Panc1 (cell line): ENCODE data around the gene EFCAB9. TPM values are rescaled to one million over a fixed set of nuclear protein-coding genes. Genes with fewer than 3 reads are reported as not detected.
A peak's percentile ranks its signal among the peaks of the same experiment; 100 is the strongest.

ENCODE experiments used
- ATAC-seq: fragments of 200-7000 bp; cut with Tn5 transposase; 2 replicates; pipeline ENCODE4 v1.9.1; 2020; ENCODE audit warnings: mild to moderate bottlenecking, moderate library complexity
- BruUV-seq: library from RNA; stranded (reverse); fragments of 400-500 nt; replicated peaks from 2 replicates; lab custom pipeline; 2021; lab: Mats Ljungman, UMichigan
- CTCF ChIA-PET: fragments of 300-600 bp; sonication (Branson Sonifier 250); formaldehyde crosslinking; loops from one replicate; lab custom pipeline; 2022; ENCODE audit warnings: antibody characterized with exemption; lab: Charles Lee
- POLR2A ChIA-PET: fragments of 300-600 bp; sonication (Branson Sonifier 250); formaldehyde crosslinking; loops from one replicate; lab custom pipeline; 2022; ENCODE audit warnings: antibody characterized with exemption; lab: Charles Lee
- DNase-seq: peaks from one replicate; pipeline ENCODE4 v3.0.0-alpha.2; 2010; ENCODE audit warnings: low read depth, low spot score
- H3K27ac ChIP-seq: 2 replicates; pipeline ENCODE4 v1.5.1; 2011; ENCODE audit warnings: mild to moderate bottlenecking, low read length, inconsistent platforms
- H3K27me3 ChIP-seq: fragments of 200-500 bp; sonication (Bioruptor generic); 2 replicates; pipeline ENCODE4 v1.6.0; 2014; ENCODE audit warnings: low read length, inconsistent platforms; ENCODE audit not compliant: control insufficient read depth, insufficient read depth
- H3K36me3 ChIP-seq: fragments of 200-500 bp; sonication (Bioruptor generic); 2 replicates; pipeline ENCODE4 v1.5.1; 2014; ENCODE audit warnings: inconsistent platforms, mild to moderate bottlenecking, low read length, moderate library complexity; ENCODE audit not compliant: control insufficient read depth, insufficient read depth
- H3K4me1 ChIP-seq: 2 replicates; pipeline ENCODE4 v1.5.1; 2011; ENCODE audit warnings: inconsistent platforms, mild to moderate bottlenecking, low read length, moderate library complexity; ENCODE audit not compliant: control insufficient read depth, insufficient read depth
- H3K4me3 ChIP-seq, 2 experiments: 2 replicates each; pipeline ENCODE4 v1.5.1; 2011 to 2012; ENCODE audit warnings: low read depth in 2 of 2, low read length in 2 of 2, mild to moderate bottlenecking in 2 of 2, inconsistent platforms in 1 of 2, moderate library complexity in 1 of 2
- H3K9me3 ChIP-seq: fragments of 200-500 bp; sonication (Bioruptor generic); 2 replicates; pipeline ENCODE4 v1.5.1; 2014; ENCODE audit warnings: low read depth, mild to moderate bottlenecking, inconsistent platforms, low read length, moderate library complexity; ENCODE audit not compliant: control insufficient read depth, insufficient read depth
- CTCF ChIP-seq: fragments of 450-650 bp; IDR thresholded peaks from 2 replicates; pipeline ENCODE4 v1.5.1; 2017; ENCODE audit warnings: mild to moderate bottlenecking
- POLR2AphosphoS5 ChIP-seq: IDR thresholded peaks from 2 replicates; pipeline ENCODE4 v1.6.1; 2012; ENCODE audit warnings: mild to moderate bottlenecking, low read depth, low read length, moderate library complexity
- REST ChIP-seq, 2 experiments: IDR thresholded peaks; 2 replicates each; pipeline ENCODE4 v1.6.1; 2011 to 2012; ENCODE audit warnings: low read depth in 2 of 2, control low read depth in 1 of 2, low read length in 1 of 2, mild to moderate bottlenecking in 1 of 2, moderate library complexity in 1 of 2; ENCODE audit not compliant: insufficient read depth in 1 of 2
- SIN3A ChIP-seq: IDR thresholded peaks from 2 replicates; pipeline ENCODE4 v1.6.1; 2012; ENCODE audit warnings: low read depth, mild to moderate bottlenecking, low read length, moderate library complexity, borderline replicate concordance; ENCODE audit not compliant: insufficient read depth
- TCF7L2 ChIP-seq: IDR thresholded peaks from 2 replicates; pipeline ENCODE4 v1.6.1; 2011; ENCODE audit warnings: mild to moderate bottlenecking, low read depth, low read length, inconsistent platforms
- in situ Hi-C: cut with HindIII; loops from 2 replicates; pipeline ENCODE4 v1.10.0; 2016; ENCODE audit warnings: low sequenced_read_pairs, low pct_unique_long_range_greater_than_20kb
- intact Hi-C: fragments of 100-400 bp; cut with micrococcal nuclease; formaldehyde crosslinking; loops from one replicate; pipeline ENCODE4 v1.10.0; 2022; ENCODE audit not compliant: unreplicated experiment
- total RNA-seq: library from RNA; stranded (reverse); gene quantifications from one replicate; pipeline ENCODE4 v1.2.1, GENCODE V29; 2021; ENCODE audit not compliant: unreplicated experiment

The EFCAB9 gene
- total RNA-seq, 1 experiment from 2014 or later: not detected

- Histone ChIP-seq H3K9me3 (no peaks in the 10 kb centered on the region), H3K27me3 (no peaks in the 10 kb centered on the region), H3K4me1 (no peaks in the 10 kb centered on the region; the same call in 1 of the 2 replicates), H3K4me3 (no peak overlapping the region), H3K27ac (no peak overlapping the region), H3K36me3 (no peaks in the 10 kb centered on the region)
- intact Hi-C loops (no loop called here), in situ Hi-C loops (no loop called here)
- BruUV-seq: no TSS peak
- 0 out of 2 replicates have a peak, but pooled peaks have one; percentile 19 for ATAC-seq
- POLR2A ChIA-PET: interaction anchor here (0.6 kb wide), 1 partner anchor 9 kb away, joined by 5 read pairs; no protein-coding TSS in a partner anchor
- DNase-seq: no peak
- CTCF ChIA-PET: no interaction called here
- TF ChIP-seq CTCF: no peak
- TF ChIP-seq REST (IDR thresholded peaks at IDR 0.05; ENCODE audit: insufficient read depth in 1 of 2, low read depth in 2 of 2, low read length in 1 of 2): no peak
- no peak for TF ChIP-seq POLR2AphosphoS5
- TF ChIP-seq SIN3A: no peak
- no peak for TF ChIP-seq TCF7L2
These were observed 30.6 kb upstream of the EFCAB9 start for GRCh38 chr5:172163346-172163745.

GRCh38 chr5:172164769-172165212, 29.2 kb upstream of the EFCAB9 start:
- Histone ChIP-seq H3K9me3 (no peaks in the 10 kb centered on the region), H3K27me3 (no peaks in the 10 kb centered on the region), H3K4me1 (no peaks in the 10 kb centered on the region; the same call in 1 of the 2 replicates), H3K4me3 (no peak overlapping the region), H3K27ac (no peak overlapping the region), H3K36me3 (no peaks in the 10 kb centered on the region)
- ChIA-PET CTCF (interaction anchor here (0.7 kb wide), 1 partner anchor 272 kb away, joined by 4 read pairs; no protein-coding TSS in a partner anchor), POLR2A (interaction anchor here (0.6 kb wide), 1 partner anchor 418 kb away, joined by 9 read pairs; no protein-coding TSS in a partner anchor)
- ATAC-seq (no peak; the same call in 1 of the 2 replicates), DNase-seq (no peak)
- TF ChIP-seq REST (IDR thresholded peaks at IDR 0.05; ENCODE audit: insufficient read depth in 1 of 2, low read depth in 2 of 2, low read length in 1 of 2): no peak
- TF ChIP-seq SIN3A: no peak
- TF ChIP-seq CTCF: no peak
- TF ChIP-seq POLR2AphosphoS5: no peak
- no peak for TF ChIP-seq TCF7L2
- in situ Hi-C loops (no loop called here), intact Hi-C loops (no loop called here)
- BruUV-seq: no TSS peak
